WERI-Rb-1 (cell line): Measurements from ENCODE around the gene KCNB1.

Experiments used
- DNase-seq: peaks from one replicate; pipeline ENCODE4 v3.0.0-alpha.2; 2020
- H3K27ac ChIP-seq: fragments of 250-450 bp; sonication (Bioruptor Pico); 2 replicates; pipeline ENCODE4 v1.5.1; 2020; ENCODE audit warnings: mild to moderate bottlenecking, moderate library complexity
- H3K27me3 ChIP-seq: fragments of 250-450 bp; sonication (Bioruptor Pico); 2 replicates; pipeline ENCODE4 v1.5.1; 2021; ENCODE audit warnings: mild to moderate bottlenecking, low read depth, moderate library complexity; ENCODE audit not compliant: insufficient read depth, severe bottlenecking
- H3K36me3 ChIP-seq: fragments of 250-450 bp; sonication (Bioruptor Pico); 2 replicates; pipeline ENCODE4 v1.5.1; 2020; ENCODE audit warnings: mild to moderate bottlenecking, moderate library complexity
- H3K4me3 ChIP-seq: 2 replicates; pipeline ENCODE4 v1.5.1; 2011; ENCODE audit warnings: low read depth, mild to moderate bottlenecking, control low read depth, low read length
- H3K9me3 ChIP-seq: fragments of 250-450 bp; sonication (Bioruptor Pico); 2 replicates; pipeline ENCODE4 v1.5.1; 2021; ENCODE audit warnings: mild to moderate bottlenecking, moderate library complexity; ENCODE audit not compliant: severe bottlenecking
- TF ChIP-seq, protein P1 (sequence below): IDR thresholded peaks from 2 replicates; pipeline ENCODE4 v1.5.1; 2011; ENCODE audit warnings: low read depth, mild to moderate bottlenecking, control low read depth, inconsistent platforms, low read length

The KCNB1 gene

GRCh38 chr20:49419785-49420184 is 62.7 kb downstream of the KCNB1 start:
- TF ChIP-seq, protein P1, sequence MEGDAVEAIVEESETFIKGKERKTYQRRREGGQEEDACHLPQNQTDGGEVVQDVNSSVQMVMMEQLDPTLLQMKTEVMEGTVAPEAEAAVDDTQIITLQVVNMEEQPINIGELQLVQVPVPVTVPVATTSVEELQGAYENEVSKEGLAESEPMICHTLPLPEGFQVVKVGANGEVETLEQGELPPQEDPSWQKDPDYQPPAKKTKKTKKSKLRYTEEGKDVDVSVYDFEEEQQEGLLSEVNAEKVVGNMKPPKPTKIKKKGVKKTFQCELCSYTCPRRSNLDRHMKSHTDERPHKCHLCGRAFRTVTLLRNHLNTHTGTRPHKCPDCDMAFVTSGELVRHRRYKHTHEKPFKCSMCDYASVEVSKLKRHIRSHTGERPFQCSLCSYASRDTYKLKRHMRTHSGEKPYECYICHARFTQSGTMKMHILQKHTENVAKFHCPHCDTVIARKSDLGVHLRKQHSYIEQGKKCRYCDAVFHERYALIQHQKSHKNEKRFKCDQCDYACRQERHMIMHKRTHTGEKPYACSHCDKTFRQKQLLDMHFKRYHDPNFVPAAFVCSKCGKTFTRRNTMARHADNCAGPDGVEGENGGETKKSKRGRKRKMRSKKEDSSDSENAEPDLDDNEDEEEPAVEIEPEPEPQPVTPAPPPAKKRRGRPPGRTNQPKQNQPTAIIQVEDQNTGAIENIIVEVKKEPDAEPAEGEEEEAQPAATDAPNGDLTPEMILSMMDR: no peak
- Histone ChIP-seq H3K27me3 (no peaks in the 10 kb centered on the region), H3K36me3 (peaks cover 20% of the 10 kb centered on the region), H3K4me3 (no peak overlapping the region), H3K9me3 (no peaks in the 10 kb centered on the region), H3K27ac (no peak overlapping the region)
- no peak for DNase-seq

GRCh38 chr20:49418809-49419208 is 63.7 kb downstream of the KCNB1 start:
- Histone ChIP-seq H3K27ac (no peak overlapping the region), H3K9me3 (no peaks in the 10 kb centered on the region), H3K27me3 (no peaks in the 10 kb centered on the region), H3K4me3 (no peak overlapping the region), H3K36me3 (peaks cover 13% of the 10 kb centered on the region)
- TF ChIP-seq, protein P1: no peak
- DNase-seq: no peak

GRCh38 chr20:49417843-49418555 is 64.5 kb downstream of the KCNB1 start:
- TF ChIP-seq, protein P1: no peak
- H3K27ac ChIP-seq: no peak overlapping the region

GRCh38 chr20:49415668-49416044 is 66.8 kb downstream of the KCNB1 start:
- H3K27me3 ChIP-seq: no peaks in the 10 kb centered on the region
- no peaks in the 10 kb centered on the region for H3K9me3 ChIP-seq
- TF ChIP-seq, protein P1: no peak
- H3K36me3 ChIP-seq: peaks cover 4% of the 10 kb centered on the region; the same call in 1 of the 2 replicates
- DNase-seq: no peak
- no peak overlapping the region for H3K27ac ChIP-seq
- H3K4me3 ChIP-seq: no peak overlapping the region

More at GRCh38 chr20:49417843-49418555, 64.5 kb downstream of the KCNB1 start:
- DNase-seq: no peak
- Histone ChIP-seq H3K9me3 (no peaks in the 10 kb centered on the region), H3K4me3 (no peak overlapping the region), H3K36me3 (peaks cover 8% of the 10 kb centered on the region), H3K27me3 (no peaks in the 10 kb centered on the region)

GRCh38 chr20:49415005-49415667 is 67.3 kb downstream of the KCNB1 start:
- H3K27ac ChIP-seq: no peak overlapping the region
- no peak overlapping the region for H3K4me3 ChIP-seq
- TF ChIP-seq, protein P1: no peak
- no peaks in the 10 kb centered on the region; the same call in 1 of the 2 replicates for H3K36me3 ChIP-seq
- H3K9me3 ChIP-seq: no peaks in the 10 kb centered on the region
- H3K27me3 ChIP-seq: no peaks in the 10 kb centered on the region
- DNase-seq: no peak
